Smooth muscle cell (in vitro differentiated cells): Measurements from ENCODE around the gene TMEM181. TPM values are rescaled to one million over a fixed set of nuclear protein-coding genes. Genes with fewer than 3 reads are reported as not detected.
"Not testable (repeated sequence)": the region's sequence is repeated elsewhere in the genome, so short reads cannot be mapped to it uniquely, and the experiment has no call there.

Experiments
- DNase-seq: peaks from one replicate; lab custom pipeline; 2025; ENCODE audit not compliant: unreplicated experiment; lab: John Stamatoyannopoulos, UW
- H2AFZ ChIP-seq: fragments of 200-600 bp; sonication (generic); 2 replicates; pipeline ENCODE4 v1.6.0; 2016; ENCODE audit warnings: antibody characterized with exemption, low read depth, mild to moderate bottlenecking
- H3F3A ChIP-seq: fragments of 200-600 bp; sonication (generic); 2 replicates; pipeline ENCODE4 v1.6.0; 2017; ENCODE audit warnings: antibody characterized with exemption, low read depth
- H3K27ac ChIP-seq: fragments of 200-600 bp; sonication (generic); 2 replicates; pipeline ENCODE4 v1.5.1; 2016; ENCODE audit warnings: low read depth, mild to moderate bottlenecking
- H3K27me3 ChIP-seq: fragments of 200-600 bp; sonication (generic); 2 replicates; pipeline ENCODE4 v1.6.1; 2016; ENCODE audit warnings: low read depth, mild to moderate bottlenecking
- H3K36me3 ChIP-seq: fragments of 200-600 bp; sonication (generic); 2 replicates; pipeline ENCODE4 v1.5.1; 2016; ENCODE audit warnings: low read depth
- H3K4me1 ChIP-seq: fragments of 200-600 bp; sonication (generic); 2 replicates; pipeline ENCODE4 v1.5.1; 2016; ENCODE audit warnings: low read depth
- H3K4me2 ChIP-seq: fragments of 200-600 bp; sonication (generic); 2 replicates; pipeline ENCODE4 v1.6.0; 2016; ENCODE audit warnings: mild to moderate bottlenecking
- H3K4me3 ChIP-seq: fragments of 200-600 bp; sonication (generic); 2 replicates; pipeline ENCODE4 v1.5.1; 2016; ENCODE audit warnings: mild to moderate bottlenecking
- H3K79me2 ChIP-seq: fragments of 200-600 bp; sonication (generic); 2 replicates; pipeline ENCODE4 v1.6.0; 2016; ENCODE audit warnings: low read depth, mild to moderate bottlenecking
- H3K9ac ChIP-seq: fragments of 200-600 bp; sonication (generic); 2 replicates; pipeline ENCODE4 v1.6.0; 2016; ENCODE audit warnings: low read depth
- H3K9me3 ChIP-seq: fragments of 200-600 bp; sonication (generic); replicated peaks from 2 replicates; pipeline ENCODE4 v1.5.1; 2016; ENCODE audit warnings: low read depth
- H4K20me1 ChIP-seq: fragments of 200-600 bp; sonication (generic); 2 replicates; pipeline ENCODE4 v1.6.0; 2016; ENCODE audit warnings: low read depth
- CTCF ChIP-seq: fragments of 200-600 bp; sonication (generic); IDR thresholded peaks from 2 replicates; pipeline ENCODE4 v1.5.1; 2017; ENCODE audit warnings: borderline replicate concordance, mild to moderate bottlenecking, antibody characterized with exemption; ENCODE audit not compliant: insufficient read depth, poor library complexity, severe bottlenecking
- WGBS: methylation state at CpG from one replicate; pipeline ENCODE4 v1.1.7; 2016; ENCODE audit warnings: low lambda C conversion rate; 5-methylcytosine and 5-hydroxymethylcytosine counted together
- polyA plus RNA-seq: library from polyadenylated mRNA; unstranded; fragments of >200 nt; fragmentation: Nextera tagmentation; extraction: Ambion mirVana; gene quantifications from 2 replicates; pipeline ENCODE4 v1.2.1, GENCODE V29; 2016
- total RNA-seq: library from RNA; depleted of rRNA; stranded (reverse); fragments of >200 nt; gene quantifications from 2 replicates; pipeline ENCODE4 v1.2.3, GENCODE V29; 2014

TMEM181 gene
- total and polyA plus RNA-seq, 2 experiments from 2014 or later, result 15.3 to 29.0 TPM

- 11% methylated on average over 18 of the region's 18 CpGs for WGBS
- Histone ChIP-seq H2AFZ (peak overlapping the region; percentile 58), H3K9me3 (no peaks in the 10 kb centered on the region), H3K4me3 (peak overlapping the region; percentile 44), H3K9ac (peak overlapping the region; percentile 12), H3F3A (no peaks in the 10 kb centered on the region), H3K4me1 (peaks cover 6% of the 10 kb centered on the region), H3K79me2 (no peaks in the 10 kb centered on the region), H4K20me1 (no peaks in the 10 kb centered on the region), H3K27me3 (no peaks in the 10 kb centered on the region), H3K36me3 (no peaks in the 10 kb centered on the region), H3K4me2 (peak overlapping the region; percentile 85), H3K27ac (peak overlapping the region; percentile 8)
- TF ChIP-seq CTCF, result peak; percentile 52
- DNase-seq, result no peak
Measured at GRCh38 chr6:158518191-158519127, 41.4 kb upstream of the TMEM181 start.

GRCh38 chr6:158519300-158519699 lies 40.6 kb upstream of the TMEM181 start:
- no peak for TF ChIP-seq CTCF
- no peak overlapping the region for H3K4me2 ChIP-seq
- DNase-seq, result no peak
- no peak overlapping the region for H3K27ac ChIP-seq
- H3K4me1 ChIP-seq, result peaks cover 6% of the 10 kb centered on the region
- H3K36me3 ChIP-seq, result no peaks in the 10 kb centered on the region
- no peaks in the 10 kb centered on the region for H3K27me3 ChIP-seq
- H3K79me2 ChIP-seq, result no peaks in the 10 kb centered on the region
- no peaks in the 10 kb centered on the region for H3K9me3 ChIP-seq
- H4K20me1 ChIP-seq, result no peaks in the 10 kb centered on the region
- 77% methylated on average over 3 of the region's 3 CpGs for WGBS
- H3K4me3 ChIP-seq, result no peak overlapping the region
- H3F3A ChIP-seq, result no peaks in the 10 kb centered on the region
- no peak overlapping the region for H3K9ac ChIP-seq
- H2AFZ ChIP-seq, result no peak overlapping the region

GRCh38 chr6:158519761-158520160 lies 40.1 kb upstream of the TMEM181 start:
- Histone ChIP-seq H3K4me1 (peaks cover 6% of the 10 kb centered on the region), H3K27me3 (no peaks in the 10 kb centered on the region), H3K27ac (no peak overlapping the region), H3K9me3 (no peaks in the 10 kb centered on the region), H3K36me3 (no peaks in the 10 kb centered on the region), H4K20me1 (no peaks in the 10 kb centered on the region), H3K9ac (no peak overlapping the region), H2AFZ (no peak overlapping the region), H3F3A (no peaks in the 10 kb centered on the region), H3K4me3 (no peak overlapping the region), H3K79me2 (no peaks in the 10 kb centered on the region), H3K4me2 (no peak overlapping the region)
- DNase-seq, result no peak
- TF ChIP-seq CTCF, result no peak
- 72% methylated on average over 4 of the region's 4 CpGs for WGBS

GRCh38 chr6:158520975-158521374 lies 38.9 kb upstream of the TMEM181 start:
- H3K9me3 ChIP-seq, H3K79me2 ChIP-seq, H3F3A ChIP-seq, H4K20me1 ChIP-seq, DNase-seq, H3K4me1 ChIP-seq, H2AFZ ChIP-seq, H3K4me2 ChIP-seq, H3K27me3 ChIP-seq, H3K27ac ChIP-seq, H3K36me3 ChIP-seq, H3K9ac ChIP-seq, H3K4me3 ChIP-seq: not testable (repeated sequence)
- 93% methylated on average over 7 of the region's 7 CpGs for WGBS
